Measurements from ENCODE around the gene ATG4C. TPM values are rescaled to one million over a fixed set of nuclear protein-coding genes. Genes with fewer than 3 reads are reported as not detected.
"Not testable (repeated sequence)": the region's sequence is repeated elsewhere in the genome, so short reads cannot be mapped to it uniquely, and the experiment has no call there.

Gene ATG4C
- polyA plus RNA-seq, 1 donor, result 10.1 TPM

DNA sequence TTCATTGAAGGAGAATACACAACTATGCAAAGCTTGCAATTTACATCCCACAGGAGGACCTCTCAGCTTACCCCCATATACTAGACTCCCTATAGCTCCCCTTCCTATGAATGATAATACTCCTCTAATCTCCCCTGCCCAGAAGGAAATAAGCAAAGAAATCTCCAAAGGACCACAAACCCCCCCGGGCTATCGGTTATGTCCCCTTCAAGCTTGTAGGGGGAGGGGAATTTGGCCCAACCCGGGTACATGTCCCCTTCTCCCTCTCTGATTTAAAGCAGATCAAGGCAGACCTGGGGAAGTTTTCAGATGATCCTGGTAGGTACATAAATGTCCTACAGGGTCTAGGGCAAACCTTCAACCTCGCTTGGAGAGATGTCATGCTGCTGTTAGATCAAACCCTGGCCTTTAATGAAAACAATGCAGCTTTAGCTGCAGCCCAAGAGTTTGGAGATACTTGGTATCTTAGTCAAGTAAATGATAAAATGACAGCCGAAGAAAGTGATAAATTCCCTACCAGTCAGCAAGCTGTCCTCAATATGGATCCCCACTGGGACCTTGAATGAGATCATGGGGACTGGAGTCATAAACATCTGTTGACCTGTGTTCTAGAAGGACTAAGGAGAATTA is 27.6 kb upstream of the ATG4C start:
- H3K27me3 ChIP-seq (ENCODE audit: control insufficient read depth, insufficient read depth, low read length); H3K4me1 ChIP-seq (ENCODE audit: control insufficient read depth, insufficient read depth, low read length); H3K4me3 ChIP-seq (ENCODE audit: low read length); H3K9me3 ChIP-seq (ENCODE audit: control insufficient read depth, low read depth, low read length); DNase-seq; H3K36me3 ChIP-seq (ENCODE audit: control insufficient read depth, insufficient read depth, low read length); H3K27ac ChIP-seq (ENCODE audit: low read length): not testable (repeated sequence)
- no CpG with 5 or more reads among the region's 5 CpGs for WGBS (ENCODE audit: insufficient coverage, low lambda C conversion rate)

DNA sequence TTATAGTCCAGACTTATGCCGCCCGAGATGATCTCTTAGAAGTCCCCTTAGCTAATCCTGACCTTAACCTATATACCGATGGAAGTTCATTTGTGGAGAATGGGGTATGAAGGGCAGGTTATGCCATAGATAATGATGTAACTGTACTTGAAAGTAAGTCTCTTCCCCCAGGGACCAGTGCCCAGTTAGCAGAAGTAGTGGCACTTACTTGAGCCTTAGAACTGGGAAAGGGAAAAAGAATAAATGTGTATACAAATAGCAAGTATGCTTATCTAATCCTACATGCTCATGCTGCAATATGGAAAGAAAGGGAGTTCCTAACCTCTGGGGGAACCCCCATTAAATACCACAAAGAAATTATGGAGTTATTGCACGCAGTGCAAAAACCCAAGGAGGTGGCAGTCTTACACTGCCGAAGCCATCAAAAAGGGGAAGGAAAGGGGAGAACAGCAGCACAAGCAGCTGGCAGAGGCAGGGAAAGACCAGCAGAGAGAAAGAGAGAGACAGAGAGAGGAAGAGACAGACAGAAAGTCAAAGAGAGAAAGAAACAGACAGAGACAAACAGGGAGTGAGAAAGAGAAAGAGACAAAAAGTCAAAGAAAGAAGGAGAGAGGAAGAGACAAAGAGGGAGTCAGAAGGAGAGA is 24.6 kb upstream of the ATG4C start:
- not testable (repeated sequence) for H3K36me3 ChIP-seq (ENCODE audit: control insufficient read depth, insufficient read depth, low read length); H3K27ac ChIP-seq (ENCODE audit: low read length); H3K4me3 ChIP-seq (ENCODE audit: low read length); H3K27me3 ChIP-seq (ENCODE audit: control insufficient read depth, insufficient read depth, low read length); DNase-seq; H3K4me1 ChIP-seq (ENCODE audit: control insufficient read depth, insufficient read depth, low read length); H3K9me3 ChIP-seq (ENCODE audit: control insufficient read depth, low read depth, low read length)
- WGBS (ENCODE audit: insufficient coverage, low lambda C conversion rate), result no CpG with 5 or more reads among the region's 5 CpGs

DNA sequence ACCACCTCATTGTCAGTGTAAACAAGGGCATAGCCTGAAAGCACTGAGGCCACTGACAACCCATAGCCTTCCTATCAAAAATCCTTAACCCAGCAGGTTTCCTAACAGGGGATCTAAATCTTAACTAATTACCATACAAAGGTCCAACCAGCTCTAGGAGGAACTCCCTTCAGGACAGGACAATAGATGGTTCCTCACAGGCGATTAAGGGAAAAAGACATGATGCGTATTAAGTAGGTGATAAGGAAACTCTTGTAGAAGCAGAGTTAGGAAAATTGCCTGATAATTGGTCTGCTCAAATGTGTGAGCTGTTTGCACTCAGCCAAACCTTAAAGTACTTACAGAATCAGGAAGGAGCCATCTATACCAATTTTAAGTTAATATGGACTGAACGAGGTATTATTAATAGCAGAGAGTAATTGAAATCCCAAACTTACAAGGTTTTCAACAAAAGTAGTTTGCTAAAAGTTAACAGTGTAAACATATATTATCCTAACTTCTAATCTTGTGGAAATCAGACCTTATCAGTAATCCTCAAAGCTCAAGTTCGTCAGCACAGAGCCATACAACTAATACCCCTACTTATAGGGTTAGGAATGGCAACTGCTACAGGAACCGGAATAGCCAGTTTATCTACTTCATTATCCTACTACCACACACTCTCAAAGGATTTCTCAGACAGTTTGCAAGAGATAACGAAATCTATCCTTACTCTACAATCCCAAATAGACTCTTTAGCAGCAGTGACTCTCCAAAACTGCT is 23.7 kb upstream of the ATG4C start:
- not testable (repeated sequence) for H3K27me3 ChIP-seq (ENCODE audit: control insufficient read depth, insufficient read depth, low read length); H3K9me3 ChIP-seq (ENCODE audit: control insufficient read depth, low read depth, low read length); DNase-seq; H3K36me3 ChIP-seq (ENCODE audit: control insufficient read depth, insufficient read depth, low read length); H3K4me1 ChIP-seq (ENCODE audit: control insufficient read depth, insufficient read depth, low read length); H3K27ac ChIP-seq (ENCODE audit: low read length); H3K4me3 ChIP-seq (ENCODE audit: low read length)
- no CpG with 5 or more reads among the region's 6 CpGs for WGBS (ENCODE audit: insufficient coverage, low lambda C conversion rate)

DNA sequence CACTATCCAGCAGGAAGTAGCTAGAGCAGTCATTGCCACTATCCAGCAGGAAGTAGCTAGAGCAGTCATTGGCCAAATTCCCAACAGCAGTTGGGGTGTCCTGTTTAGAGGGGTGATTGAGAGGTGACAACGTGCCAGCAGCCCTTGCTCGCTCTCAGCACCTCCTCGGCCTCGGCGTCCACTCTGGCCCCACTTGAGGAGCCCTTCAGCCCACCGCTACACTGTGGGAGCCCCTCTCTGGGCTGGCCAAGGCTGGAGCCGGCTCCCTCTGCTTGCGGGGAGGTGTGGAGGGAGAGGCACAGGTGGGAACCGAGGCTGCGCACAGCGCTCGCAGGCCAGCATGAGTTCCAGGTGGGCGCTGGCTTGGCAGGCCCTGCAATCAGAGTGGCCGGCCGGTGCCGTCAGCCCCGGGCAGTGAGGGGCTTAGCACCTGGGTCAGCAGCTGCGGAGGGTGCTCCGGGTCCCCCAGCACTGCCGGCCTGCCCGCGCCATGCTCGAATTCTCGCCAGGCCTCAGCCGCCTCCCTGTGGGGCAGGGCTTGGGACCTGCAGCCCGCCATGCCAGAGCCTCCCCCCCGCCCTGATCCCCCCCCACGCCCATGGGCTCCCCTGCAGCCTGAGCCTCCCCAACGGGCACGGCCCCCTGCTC is 22.6 kb upstream of the ATG4C start:
- H3K9me3 ChIP-seq (ENCODE audit: control insufficient read depth, low read depth, low read length); H3K36me3 ChIP-seq (ENCODE audit: control insufficient read depth, insufficient read depth, low read length); H3K4me3 ChIP-seq (ENCODE audit: low read length); H3K27ac ChIP-seq (ENCODE audit: low read length); DNase-seq; H3K27me3 ChIP-seq (ENCODE audit: control insufficient read depth, insufficient read depth, low read length); H3K4me1 ChIP-seq (ENCODE audit: control insufficient read depth, insufficient read depth, low read length): not testable (repeated sequence)
- WGBS (ENCODE audit: insufficient coverage, low lambda C conversion rate), result no CpG with 5 or more reads among the region's 30 CpGs

DNA sequence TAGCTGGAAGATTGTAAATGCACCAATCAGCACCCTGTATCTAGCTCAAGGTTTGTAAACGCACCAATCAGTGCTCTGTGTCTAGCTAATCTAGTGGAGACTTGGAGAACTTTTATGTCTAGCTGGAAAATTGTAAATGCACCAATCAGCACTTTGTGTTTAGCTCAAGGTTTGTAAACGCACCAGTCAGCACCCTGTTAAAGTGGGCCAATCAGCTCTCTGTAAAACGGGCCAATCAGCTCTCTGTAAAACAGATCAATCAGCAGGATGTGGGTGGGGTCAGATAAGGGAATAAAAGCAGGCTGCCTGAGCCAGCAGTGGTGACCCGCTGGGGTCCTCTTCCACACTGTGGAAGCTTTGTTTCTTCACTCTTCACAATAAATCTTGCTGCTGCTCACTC is 21.9 kb upstream of the ATG4C start:
- not testable (repeated sequence) for H3K4me1 ChIP-seq (ENCODE audit: control insufficient read depth, insufficient read depth, low read length); H3K4me3 ChIP-seq (ENCODE audit: low read length); DNase-seq; H3K27ac ChIP-seq (ENCODE audit: low read length); H3K9me3 ChIP-seq (ENCODE audit: control insufficient read depth, low read depth, low read length); H3K36me3 ChIP-seq (ENCODE audit: control insufficient read depth, insufficient read depth, low read length); H3K27me3 ChIP-seq (ENCODE audit: control insufficient read depth, insufficient read depth, low read length)
- no CpG with 5 or more reads among the region's 4 CpGs for WGBS (ENCODE audit: insufficient coverage, low lambda C conversion rate)

DNA sequence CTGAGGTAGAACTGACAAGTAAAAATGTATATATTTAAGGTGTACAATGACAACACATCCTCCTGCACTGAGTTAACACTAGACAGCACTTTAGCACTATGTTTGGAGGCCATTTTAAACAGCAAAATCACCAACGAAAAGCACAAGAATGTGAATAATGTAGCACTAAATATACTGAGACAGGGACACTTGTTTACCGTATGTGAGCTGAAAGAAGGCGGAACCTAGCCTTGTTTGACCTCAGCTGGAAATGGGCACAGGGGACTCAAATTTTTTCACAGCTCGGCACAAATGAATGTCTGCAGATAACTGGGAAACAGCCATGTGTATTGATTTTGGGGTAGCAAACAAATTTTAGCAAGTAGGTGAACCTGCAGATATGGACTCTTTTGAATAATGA is 18.0 kb upstream of the ATG4C start:
- WGBS (ENCODE audit: insufficient coverage, low lambda C conversion rate), result no CpG with 5 or more reads among the region's 4 CpGs
- H3K4me1 ChIP-seq (ENCODE audit: control insufficient read depth, insufficient read depth, low read length), result no peaks in the 10 kb centered on the region
- H3K27ac ChIP-seq (ENCODE audit: low read length), result no peak overlapping the region
- H3K27me3 ChIP-seq (ENCODE audit: control insufficient read depth, insufficient read depth, low read length), result no peaks in the 10 kb centered on the region
- peaks cover 9% of the 10 kb centered on the region for H3K9me3 ChIP-seq (ENCODE audit: control insufficient read depth, low read depth, low read length)
- H3K4me3 ChIP-seq (ENCODE audit: low read length), result no peak overlapping the region
- H3K36me3 ChIP-seq (ENCODE audit: control insufficient read depth, insufficient read depth, low read length), result no peaks in the 10 kb centered on the region
- no peak for DNase-seq

DNA sequence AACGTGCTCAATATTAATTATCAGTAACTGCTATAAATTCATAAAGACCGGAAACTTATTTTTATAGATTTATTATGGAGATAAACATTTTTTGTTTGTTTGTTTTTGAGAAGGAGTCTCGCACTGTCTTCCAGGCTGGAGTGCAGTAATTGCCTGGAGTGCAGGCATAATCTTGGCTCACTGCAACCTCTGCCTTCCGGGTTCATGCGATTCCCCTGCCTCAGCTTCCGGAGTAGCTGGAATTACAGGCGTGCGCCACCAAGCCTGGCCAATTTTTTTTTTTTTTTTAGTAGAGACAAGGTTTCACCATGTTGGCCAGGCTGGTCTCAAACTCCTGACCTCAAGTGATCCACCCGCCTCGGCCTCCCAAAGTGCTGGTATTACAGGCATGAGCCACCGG is 15.4 kb upstream of the ATG4C start:
- not testable (repeated sequence) for H3K27me3 ChIP-seq (ENCODE audit: control insufficient read depth, insufficient read depth, low read length); H3K4me3 ChIP-seq (ENCODE audit: low read length); H3K4me1 ChIP-seq (ENCODE audit: control insufficient read depth, insufficient read depth, low read length); H3K9me3 ChIP-seq (ENCODE audit: control insufficient read depth, low read depth, low read length); H3K27ac ChIP-seq (ENCODE audit: low read length); H3K36me3 ChIP-seq (ENCODE audit: control insufficient read depth, insufficient read depth, low read length); DNase-seq
- WGBS (ENCODE audit: insufficient coverage, low lambda C conversion rate), result 100% methylated on average over 2 of the region's 11 CpGs

DNA sequence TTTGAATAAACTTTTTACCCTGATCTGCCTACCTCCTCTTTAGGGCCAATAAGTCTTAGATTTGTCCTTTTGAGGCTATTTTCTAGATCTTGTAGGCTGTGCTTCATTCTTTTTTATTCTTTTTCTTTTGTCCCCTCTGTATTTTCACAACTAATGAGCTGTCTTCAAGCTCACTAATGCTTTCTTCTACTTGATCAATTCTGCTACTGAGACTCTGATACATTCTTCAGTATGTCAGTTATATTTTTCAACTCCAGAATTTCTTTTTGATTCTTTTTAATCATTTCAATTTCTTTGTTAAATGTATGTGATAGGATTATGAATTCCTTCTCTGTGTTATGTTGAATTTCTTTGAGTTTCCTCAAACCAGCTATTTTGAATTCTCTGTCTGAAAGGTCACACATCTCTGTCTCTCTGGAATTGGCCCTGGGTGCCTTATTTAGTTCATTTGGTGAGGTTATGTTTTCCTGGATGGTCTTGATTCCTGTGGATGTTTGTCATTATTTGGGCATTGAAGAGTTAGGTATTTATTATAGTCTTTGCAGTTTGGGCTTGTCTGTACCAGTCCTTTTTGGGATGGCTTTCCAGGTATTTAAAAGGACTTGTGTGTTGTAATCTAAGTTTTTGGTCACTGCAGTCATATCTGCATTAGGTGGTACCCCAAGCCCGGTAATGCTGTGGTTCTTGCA is 11.2 kb upstream of the ATG4C start:
- DNase-seq, result no peak
- no peaks in the 10 kb centered on the region for H3K9me3 ChIP-seq (ENCODE audit: control insufficient read depth, low read depth, low read length)
- 80% methylated on average over 1 of the region's 1 CpG for WGBS (ENCODE audit: insufficient coverage, low lambda C conversion rate)
- no peaks in the 10 kb centered on the region for H3K36me3 ChIP-seq (ENCODE audit: control insufficient read depth, insufficient read depth, low read length)
- no peaks in the 10 kb centered on the region for H3K27me3 ChIP-seq (ENCODE audit: control insufficient read depth, insufficient read depth, low read length)
- H3K27ac ChIP-seq (ENCODE audit: low read length), result no peak overlapping the region
- H3K4me1 ChIP-seq (ENCODE audit: control insufficient read depth, insufficient read depth, low read length), result no peaks in the 10 kb centered on the region
- no peak overlapping the region for H3K4me3 ChIP-seq (ENCODE audit: low read length)

DNA sequence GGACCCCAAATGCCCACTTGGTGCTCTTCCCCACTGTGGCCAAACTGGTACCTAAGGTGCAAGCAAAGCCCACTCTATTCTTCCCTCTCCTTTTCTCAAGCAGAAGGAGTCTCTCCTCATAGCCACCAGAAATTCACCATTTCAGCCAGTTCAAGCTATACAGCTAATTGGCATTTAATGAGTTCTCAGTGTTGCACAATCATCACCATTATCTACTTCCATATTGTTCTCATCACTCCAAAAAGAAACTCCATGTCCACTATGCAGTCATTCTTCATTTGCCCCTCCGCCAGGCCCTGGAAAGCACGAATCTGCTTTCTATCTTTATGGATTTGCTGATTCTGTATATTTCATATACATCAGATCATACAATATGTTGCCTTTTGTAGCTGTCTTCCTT is 9.9 kb upstream of the ATG4C start:
- DNase-seq, result no peak
- Histone ChIP-seq H3K4me3 (ENCODE audit: low read length) (no peak overlapping the region), H3K36me3 (ENCODE audit: control insufficient read depth, insufficient read depth, low read length) (no peaks in the 10 kb centered on the region), H3K27ac (ENCODE audit: low read length) (no peak overlapping the region), H3K27me3 (ENCODE audit: control insufficient read depth, insufficient read depth, low read length) (no peaks in the 10 kb centered on the region), H3K9me3 (ENCODE audit: control insufficient read depth, low read depth, low read length) (no peaks in the 10 kb centered on the region), H3K4me1 (ENCODE audit: control insufficient read depth, insufficient read depth, low read length) (no peaks in the 10 kb centered on the region)
- WGBS (ENCODE audit: insufficient coverage, low lambda C conversion rate), result 80% methylated on average over 1 of the region's 2 CpGs

DNA sequence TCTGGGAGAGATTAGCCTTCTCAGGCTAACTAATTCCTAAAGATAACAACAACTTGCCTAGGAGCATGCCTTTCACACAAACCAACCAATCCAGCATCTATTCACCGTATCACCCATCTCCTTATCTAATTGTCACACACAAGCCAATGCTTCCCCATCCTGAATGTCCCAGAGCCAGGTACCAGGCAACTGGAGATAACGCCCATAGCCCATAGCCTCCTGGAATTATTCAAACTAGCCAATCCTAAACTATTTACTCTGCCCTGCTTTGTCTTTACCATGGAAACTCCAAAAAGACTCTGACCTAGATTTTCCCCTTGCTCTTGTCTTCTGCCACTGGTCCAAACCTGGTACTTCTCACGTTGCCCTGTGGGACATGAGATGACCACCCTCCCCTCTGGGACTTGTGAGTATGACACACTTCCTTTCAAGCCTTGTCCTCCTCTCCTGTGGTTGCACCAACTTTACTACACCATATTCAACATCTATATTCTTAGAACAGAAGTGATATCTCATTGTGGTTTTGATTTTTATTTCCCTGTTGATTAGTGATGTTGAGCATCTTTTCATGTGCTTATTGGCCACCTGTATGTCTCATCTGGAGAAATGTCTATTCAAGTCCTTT is 8.8 kb upstream of the ATG4C start:
- DNase-seq, result no peak
- H3K27me3 ChIP-seq (ENCODE audit: control insufficient read depth, insufficient read depth, low read length), result no peaks in the 10 kb centered on the region
- H3K36me3 ChIP-seq (ENCODE audit: control insufficient read depth, insufficient read depth, low read length), result no peaks in the 10 kb centered on the region
- H3K27ac ChIP-seq (ENCODE audit: low read length), result no peak overlapping the region
- H3K9me3 ChIP-seq (ENCODE audit: control insufficient read depth, low read depth, low read length), result no peaks in the 10 kb centered on the region
- no CpG with 5 or more reads among the region's 3 CpGs for WGBS (ENCODE audit: insufficient coverage, low lambda C conversion rate)
- H3K4me3 ChIP-seq (ENCODE audit: low read length), result no peak overlapping the region
- H3K4me1 ChIP-seq (ENCODE audit: control insufficient read depth, insufficient read depth, low read length), result no peaks in the 10 kb centered on the region
